HEK293 (cell line): Measurements from ENCODE around the gene TRDMT1.

Source experiments
- BCL6B ChIP-seq: fragments of 450-650 bp; formaldehyde crosslinking; IDR thresholded peaks from 2 replicates; pipeline ENCODE4 v1.5.1; 2017; ENCODE audit warnings: missing biosample characterization, missing genetic modification characterization
- EGR2 ChIP-seq: fragments of 450-650 bp; formaldehyde crosslinking; IDR thresholded peaks from 2 replicates; pipeline ENCODE4 v1.5.1; 2016; ENCODE audit warnings: low read depth, missing biosample characterization, missing genetic modification characterization
- GLI2 ChIP-seq: fragments of 450-650 bp; formaldehyde crosslinking; IDR thresholded peaks from 2 replicates; pipeline ENCODE4; 2017; ENCODE audit warnings: missing biosample characterization, missing genetic modification characterization, low read depth, borderline replicate concordance
- HOXD13 ChIP-seq: sonication (generic); formaldehyde crosslinking; IDR thresholded peaks from 2 replicates; pipeline ENCODE4 v1.8.0; 2022; ENCODE audit warnings: missing genetic modification reagents, borderline replicate concordance
- KLF10 ChIP-seq: fragments of 450-650 bp; IDR thresholded peaks from 2 replicates; pipeline ENCODE4 v1.5.1; 2018; ENCODE audit warnings: missing biosample characterization, mild to moderate bottlenecking, missing genetic modification characterization
- MEIS1 ChIP-seq: sonication (generic); formaldehyde crosslinking; IDR thresholded peaks from 2 replicates; pipeline ENCODE4 v1.8.1; 2022; ENCODE audit warnings: missing genetic modification reagents, mild to moderate bottlenecking, borderline replicate concordance
- OVOL3 ChIP-seq: fragments of 450-650 bp; formaldehyde crosslinking; IDR thresholded peaks from 2 replicates; pipeline ENCODE4 v1.5.1; 2016; ENCODE audit warnings: missing biosample characterization, missing genetic modification characterization
- WT1 ChIP-seq: fragments of 450-650 bp; formaldehyde crosslinking; IDR thresholded peaks from 2 replicates; pipeline ENCODE4 v1.5.1; 2016; ENCODE audit warnings: missing biosample characterization, missing genetic modification characterization
- ZBTB21 ChIP-seq: fragments of 450-650 bp; formaldehyde crosslinking; IDR thresholded peaks from 2 replicates; pipeline ENCODE4 v1.5.1; 2017; ENCODE audit warnings: missing biosample characterization, missing genetic modification characterization
- ZNF175 ChIP-seq: fragments of 450-650 bp; formaldehyde crosslinking; IDR thresholded peaks from 2 replicates; pipeline ENCODE4 v1.5.1; 2016; ENCODE audit warnings: missing biosample characterization, missing genetic modification characterization
- ZNF19 ChIP-seq: fragments of 450-650 bp; formaldehyde crosslinking; IDR thresholded peaks from 2 replicates; pipeline ENCODE4; 2016; ENCODE audit warnings: missing biosample characterization, missing genetic modification characterization, low read depth
- ZNF248 ChIP-seq: fragments of 450-650 bp; formaldehyde crosslinking; IDR thresholded peaks from 2 replicates; pipeline ENCODE4 v1.5.1; 2017; ENCODE audit warnings: missing biosample characterization, missing genetic modification characterization
- ZNF274 ChIP-seq, 2 experiments: fragments of 200-500 bp in 1 of 2; fragments of 450-650 bp in 1 of 2; sonication (Bioruptor generic) in 1 of 2; formaldehyde crosslinking in 1 of 2; IDR thresholded peaks; 2 replicates each; pipeline versions ENCODE4 v1.5.1 to v1.6.1; 2014 to 2016; ENCODE audit warnings: borderline replicate concordance in 1 of 2, inconsistent platforms in 1 of 2, low read length in 1 of 2, missing biosample characterization in 1 of 2, missing genetic modification characterization in 1 of 2
- ZNF341 ChIP-seq: fragments of 450-650 bp; formaldehyde crosslinking; IDR thresholded peaks from 2 replicates; pipeline ENCODE4; 2016; ENCODE audit warnings: low read depth, missing biosample characterization, missing genetic modification characterization
- ZNF423 ChIP-seq: fragments of 450-650 bp; formaldehyde crosslinking; IDR thresholded peaks from 2 replicates; pipeline ENCODE4 v1.5.1; 2016; ENCODE audit warnings: missing biosample characterization, missing genetic modification characterization
- ZNF488 ChIP-seq: fragments of 450-650 bp; formaldehyde crosslinking; IDR thresholded peaks from 2 replicates; pipeline ENCODE4 v1.5.1; 2016; ENCODE audit warnings: missing biosample characterization, missing genetic modification characterization
- ZNF558 ChIP-seq: fragments of 450-650 bp; formaldehyde crosslinking; IDR thresholded peaks from 2 replicates; pipeline ENCODE4 v1.5.1; 2016; ENCODE audit warnings: missing biosample characterization, missing genetic modification characterization
- ZNF571 ChIP-seq: fragments of 450-650 bp; formaldehyde crosslinking; IDR thresholded peaks from 2 replicates; pipeline ENCODE4 v1.5.0; 2017; ENCODE audit warnings: missing biosample characterization, missing genetic modification characterization
- ZNF629 ChIP-seq: fragments of 450-650 bp; formaldehyde crosslinking; IDR thresholded peaks from 2 replicates; pipeline ENCODE4 v1.5.1; 2017; ENCODE audit warnings: missing biosample characterization, missing genetic modification characterization
- ZNF670 ChIP-seq: fragments of 450-650 bp; formaldehyde crosslinking; IDR thresholded peaks from 2 replicates; pipeline ENCODE4 v1.5.1; 2016; ENCODE audit warnings: missing biosample characterization, missing genetic modification characterization, low read depth
- ZNF76 ChIP-seq: fragments of 450-650 bp; formaldehyde crosslinking; IDR thresholded peaks from 2 replicates; pipeline ENCODE4; 2016; ENCODE audit warnings: low read depth, missing biosample characterization, missing genetic modification characterization, borderline replicate concordance
- ZNF791 ChIP-seq: fragments of 450-650 bp; formaldehyde crosslinking; IDR thresholded peaks from 2 replicates; pipeline ENCODE4 v1.5.1; 2016; ENCODE audit warnings: missing biosample characterization, missing genetic modification characterization
- ZSCAN18 ChIP-seq: fragments of 450-650 bp; formaldehyde crosslinking; IDR thresholded peaks from 2 replicates; pipeline ENCODE4 v1.5.1; 2016; ENCODE audit warnings: missing biosample characterization, missing genetic modification characterization
- TF ChIP-seq, protein P1 (sequence below): fragments of 450-650 bp; formaldehyde crosslinking; IDR thresholded peaks from 2 replicates; pipeline ENCODE4 v1.5.1; 2016; ENCODE audit warnings: missing biosample characterization, missing genetic modification characterization
- TF ChIP-seq, protein P2 (sequence below): fragments of 450-650 bp; formaldehyde crosslinking; IDR thresholded peaks from 2 replicates; pipeline ENCODE4 v1.5.1; 2016; ENCODE audit warnings: missing biosample characterization, missing genetic modification characterization
- TF ChIP-seq, protein P3 (sequence below): fragments of 450-650 bp; formaldehyde crosslinking; IDR thresholded peaks from 2 replicates; pipeline ENCODE4 v1.5.1; 2016; ENCODE audit warnings: missing biosample characterization, missing genetic modification characterization
- TF ChIP-seq, protein P4 (sequence below): fragments of 450-650 bp; formaldehyde crosslinking; conservative IDR thresholded peaks from 2 replicates; pipeline ENCODE4 v1.5.1; 2016; ENCODE audit warnings: low read depth, missing biosample characterization, missing genetic modification characterization

Gene TRDMT1

DNA sequence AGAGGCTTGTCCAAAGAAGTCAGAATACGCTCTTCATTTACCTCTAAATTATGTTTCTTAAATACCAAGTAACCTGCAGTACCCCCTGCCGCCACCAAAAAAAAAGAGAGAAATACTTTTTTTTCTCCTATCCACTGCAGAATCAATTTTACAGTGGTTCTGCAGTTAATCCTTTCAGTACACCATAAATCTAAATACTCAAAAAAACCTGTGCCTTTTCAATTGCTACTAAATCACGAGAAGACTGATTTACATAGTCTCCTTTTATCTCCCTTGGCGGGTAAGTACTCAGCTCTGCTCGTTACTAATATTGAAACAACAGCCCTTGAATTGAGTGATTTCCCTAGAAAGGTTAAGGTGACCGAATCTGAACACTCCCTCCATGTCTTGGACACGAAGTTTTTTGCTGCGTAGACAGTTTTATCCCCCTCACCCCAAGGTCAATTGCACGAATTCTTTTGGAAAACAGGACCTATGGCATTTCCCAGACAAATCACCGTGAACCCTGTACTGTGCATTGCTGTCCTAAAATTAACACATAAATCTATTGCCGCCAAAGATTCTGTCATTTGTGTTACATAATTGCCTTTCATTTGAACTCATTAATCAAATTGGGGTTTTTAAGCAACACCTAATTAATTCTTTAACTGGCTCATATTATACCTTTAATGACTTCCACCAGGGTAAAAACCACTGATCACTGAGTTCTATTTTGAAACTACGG, 26.1 kb upstream of the TRDMT1 start (continued):
- TF ChIP-seq, protein P1, sequence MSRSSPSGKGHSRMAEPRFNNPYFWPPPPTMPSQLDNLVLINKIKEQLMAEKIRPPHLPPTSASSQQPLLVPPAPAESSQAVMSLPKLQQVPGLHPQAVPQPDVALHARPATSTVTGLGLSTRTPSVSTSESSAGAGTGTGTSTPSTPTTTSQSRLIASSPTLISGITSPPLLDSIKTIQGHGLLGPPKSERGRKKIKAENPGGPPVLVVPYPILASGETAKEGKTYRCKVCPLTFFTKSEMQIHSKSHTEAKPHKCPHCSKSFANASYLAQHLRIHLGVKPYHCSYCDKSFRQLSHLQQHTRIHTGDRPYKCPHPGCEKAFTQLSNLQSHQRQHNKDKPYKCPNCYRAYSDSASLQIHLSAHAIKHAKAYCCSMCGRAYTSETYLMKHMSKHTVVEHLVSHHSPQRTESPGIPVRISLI (tag by site-specific recombination) = peak; percentile 67
- TF ChIP-seq EGR2 (tag by site-specific recombination) = no peak
- no peak for TF ChIP-seq ZNF19 (tag by site-specific recombination)
- TF ChIP-seq ZNF248 (tag by site-specific recombination) = no peak
- TF ChIP-seq HOXD13 (CRISPR knock-in tag) = no peak
- peak; percentile 50; the same call in 1 of the 2 replicates for TF ChIP-seq KLF10 (tag by site-specific recombination)
- peak; percentile 72; the same call in 1 of the 2 replicates for TF ChIP-seq OVOL3 (tag by site-specific recombination)
- TF ChIP-seq, protein P2, sequence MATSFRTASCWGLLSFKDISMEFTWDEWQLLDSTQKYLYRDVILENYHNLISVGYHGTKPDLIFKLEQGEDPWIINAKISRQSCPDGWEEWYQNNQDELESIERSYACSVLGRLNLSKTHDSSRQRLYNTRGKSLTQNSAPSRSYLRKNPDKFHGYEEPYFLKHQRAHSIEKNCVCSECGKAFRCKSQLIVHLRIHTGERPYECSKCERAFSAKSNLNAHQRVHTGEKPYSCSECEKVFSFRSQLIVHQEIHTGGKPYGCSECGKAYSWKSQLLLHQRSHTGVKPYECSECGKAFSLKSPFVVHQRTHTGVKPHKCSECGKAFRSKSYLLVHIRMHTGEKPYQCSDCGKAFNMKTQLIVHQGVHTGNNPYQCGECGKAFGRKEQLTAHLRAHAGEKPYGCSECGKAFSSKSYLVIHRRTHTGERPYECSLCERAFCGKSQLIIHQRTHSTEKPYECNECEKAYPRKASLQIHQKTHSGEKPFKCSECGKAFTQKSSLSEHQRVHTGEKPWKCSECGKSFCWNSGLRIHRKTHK (tag by site-specific recombination) = no peak
- no peak for TF ChIP-seq ZNF488 (tag by site-specific recombination)
- TF ChIP-seq ZNF571 (tag by site-specific recombination) = no peak
- TF ChIP-seq WT1 (tag by site-specific recombination) = peak; percentile 52; the same call in 1 of the 2 replicates
- TF ChIP-seq, protein P3, sequence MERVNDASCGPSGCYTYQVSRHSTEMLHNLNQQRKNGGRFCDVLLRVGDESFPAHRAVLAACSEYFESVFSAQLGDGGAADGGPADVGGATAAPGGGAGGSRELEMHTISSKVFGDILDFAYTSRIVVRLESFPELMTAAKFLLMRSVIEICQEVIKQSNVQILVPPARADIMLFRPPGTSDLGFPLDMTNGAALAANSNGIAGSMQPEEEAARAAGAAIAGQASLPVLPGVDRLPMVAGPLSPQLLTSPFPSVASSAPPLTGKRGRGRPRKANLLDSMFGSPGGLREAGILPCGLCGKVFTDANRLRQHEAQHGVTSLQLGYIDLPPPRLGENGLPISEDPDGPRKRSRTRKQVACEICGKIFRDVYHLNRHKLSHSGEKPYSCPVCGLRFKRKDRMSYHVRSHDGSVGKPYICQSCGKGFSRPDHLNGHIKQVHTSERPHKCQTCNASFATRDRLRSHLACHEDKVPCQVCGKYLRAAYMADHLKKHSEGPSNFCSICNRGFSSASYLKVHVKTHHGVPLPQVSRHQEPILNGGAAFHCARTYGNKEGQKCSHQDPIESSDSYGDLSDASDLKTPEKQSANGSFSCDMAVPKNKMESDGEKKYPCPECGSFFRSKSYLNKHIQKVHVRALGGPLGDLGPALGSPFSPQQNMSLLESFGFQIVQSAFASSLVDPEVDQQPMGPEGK = peak; percentile 11; the same call in 1 of the 2 replicates
- TF ChIP-seq ZNF175 (tag by site-specific recombination) = no peak
- TF ChIP-seq MEIS1 = no peak
- no peak for TF ChIP-seq ZNF423 (tag by site-specific recombination)
- TF ChIP-seq ZNF341 (tag by site-specific recombination) = no peak
- no peak for TF ChIP-seq BCL6B (tag by site-specific recombination)
- no peak for TF ChIP-seq ZNF274 (IDR thresholded peaks at IDR 0.05; ENCODE audit: low read length)
- no peak for TF ChIP-seq ZNF274 (tag by site-specific recombination; IDR thresholded peaks at IDR 0.05; ENCODE audit: borderline replicate concordance)
- no peak for TF ChIP-seq ZSCAN18 (tag by site-specific recombination)
- TF ChIP-seq ZNF558 (tag by site-specific recombination) = no peak
- no peak for TF ChIP-seq ZNF791
- peak; percentile 60 for TF ChIP-seq GLI2 (tag by site-specific recombination)
- no peak for TF ChIP-seq ZBTB21
- TF ChIP-seq ZNF629 (tag by site-specific recombination) = peak; percentile 72
- no peak for TF ChIP-seq ZNF670
- 0 out of 2 replicates have a peak, but pooled peaks have one; percentile 33 for TF ChIP-seq ZNF76 (tag by site-specific recombination)
- TF ChIP-seq, protein P4, sequence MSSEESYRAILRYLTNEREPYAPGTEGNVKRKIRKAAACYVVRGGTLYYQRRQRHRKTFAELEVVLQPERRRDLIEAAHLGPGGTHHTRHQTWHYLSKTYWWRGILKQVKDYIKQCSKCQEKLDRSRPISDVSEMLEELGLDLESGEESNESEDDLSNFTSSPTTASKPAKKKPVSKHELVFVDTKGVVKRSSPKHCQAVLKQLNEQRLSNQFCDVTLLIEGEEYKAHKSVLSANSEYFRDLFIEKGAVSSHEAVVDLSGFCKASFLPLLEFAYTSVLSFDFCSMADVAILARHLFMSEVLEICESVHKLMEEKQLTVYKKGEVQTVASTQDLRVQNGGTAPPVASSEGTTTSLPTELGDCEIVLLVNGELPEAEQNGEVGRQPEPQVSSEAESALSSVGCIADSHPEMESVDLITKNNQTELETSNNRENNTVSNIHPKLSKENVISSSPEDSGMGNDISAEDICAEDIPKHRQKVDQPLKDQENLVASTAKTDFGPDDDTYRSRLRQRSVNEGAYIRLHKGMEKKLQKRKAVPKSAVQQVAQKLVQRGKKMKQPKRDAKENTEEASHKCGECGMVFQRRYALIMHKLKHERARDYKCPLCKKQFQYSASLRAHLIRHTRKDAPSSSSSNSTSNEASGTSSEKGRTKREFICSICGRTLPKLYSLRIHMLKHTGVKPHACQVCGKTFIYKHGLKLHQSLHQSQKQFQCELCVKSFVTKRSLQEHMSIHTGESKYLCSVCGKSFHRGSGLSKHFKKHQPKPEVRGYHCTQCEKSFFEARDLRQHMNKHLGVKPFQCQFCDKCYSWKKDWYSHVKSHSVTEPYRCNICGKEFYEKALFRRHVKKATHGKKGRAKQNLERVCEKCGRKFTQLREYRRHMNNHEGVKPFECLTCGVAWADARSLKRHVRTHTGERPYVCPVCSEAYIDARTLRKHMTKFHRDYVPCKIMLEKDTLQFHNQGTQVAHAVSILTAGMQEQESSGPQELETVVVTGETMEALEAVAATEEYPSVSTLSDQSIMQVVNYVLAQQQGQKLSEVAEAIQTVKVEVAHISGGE (tag by site-specific recombination) = no peak
